HCT116 (cell line): ENCODE data around the gene ZNF534.

Experiments used
- CTCF ChIP-seq, 3 experiments: fragments of 200-600 bp in 1 of 3; sonication (generic) in 1 of 3; IDR thresholded peaks in 2 of 3; conservative IDR thresholded peaks in 1 of 3; 2 replicates each; pipeline ENCODE4 v1.5.1; 2012 to 2017; ENCODE audit warnings: low read depth in 2 of 3, low read length in 2 of 3, antibody characterized with exemption in 1 of 3, borderline replicate concordance in 1 of 3, control low read depth in 1 of 3, mild to moderate bottlenecking in 1 of 3, mixed read lengths in 1 of 3, mixed run types in 1 of 3, moderate library complexity in 1 of 3; ENCODE audit not compliant: insufficient read depth in 1 of 3
- ELF1 ChIP-seq: IDR thresholded peaks from 2 replicates; pipeline ENCODE4 v1.6.1; 2012; ENCODE audit warnings: low read depth, borderline replicate concordance
- EZH2 ChIP-seq: fragments of 200-600 bp; sonication (generic); IDR thresholded peaks from 2 replicates; pipeline ENCODE4 v1.6.1; 2017; ENCODE audit warnings: antibody characterized with exemption, mixed run types
- EZH2phosphoT487 ChIP-seq: fragments of 200-600 bp; IDR thresholded peaks from 2 replicates; pipeline ENCODE4 v1.6.1; 2018; ENCODE audit warnings: antibody characterized with exemption, borderline replicate concordance
- FOSL1 ChIP-seq: IDR thresholded peaks from 2 replicates; pipeline ENCODE4 v1.6.1; 2012; ENCODE audit warnings: low read depth
- JUND ChIP-seq: IDR thresholded peaks from 2 replicates; pipeline ENCODE4 v1.6.1; 2012
- MAX ChIP-seq: IDR thresholded peaks from 2 replicates; pipeline ENCODE4 v1.6.1; 2012
- POLR2A ChIP-seq: IDR thresholded peaks from 2 replicates; pipeline ENCODE4 v1.7.0; 2011; ENCODE audit warnings: borderline replicate concordance; ENCODE audit not compliant: insufficient read depth, insufficient read length; ENCODE audit errors: extremely low read depth
- POLR2AphosphoS5 ChIP-seq: IDR thresholded peaks from 2 replicates; pipeline ENCODE4 v1.6.1; 2011; ENCODE audit warnings: mild to moderate bottlenecking, low read depth, low read length, moderate library complexity
- RAD21 ChIP-seq: IDR thresholded peaks from 2 replicates; pipeline ENCODE4 v1.6.1; 2012; ENCODE audit warnings: low read depth, mild to moderate bottlenecking
- REST ChIP-seq: IDR thresholded peaks from 2 replicates; pipeline ENCODE4 v1.6.1; 2012; ENCODE audit warnings: low read depth
- TCF7L2 ChIP-seq: IDR thresholded peaks from 2 replicates; pipeline ENCODE4 v1.7.0; 2011; ENCODE audit warnings: borderline replicate concordance, inconsistent platforms; ENCODE audit not compliant: insufficient read depth, insufficient read length; ENCODE audit errors: extremely low read depth
- YY1 ChIP-seq: IDR thresholded peaks from 2 replicates; pipeline ENCODE4 v1.6.1; 2011; ENCODE audit warnings: low read length, low read depth, moderate library complexity, mild to moderate bottlenecking; ENCODE audit not compliant: insufficient replicate concordance; ENCODE audit errors: extremely low read depth
- TF ChIP-seq, protein P1 (sequence below): IDR thresholded peaks from 2 replicates; pipeline ENCODE4 v1.6.1; 2012

DNA sequence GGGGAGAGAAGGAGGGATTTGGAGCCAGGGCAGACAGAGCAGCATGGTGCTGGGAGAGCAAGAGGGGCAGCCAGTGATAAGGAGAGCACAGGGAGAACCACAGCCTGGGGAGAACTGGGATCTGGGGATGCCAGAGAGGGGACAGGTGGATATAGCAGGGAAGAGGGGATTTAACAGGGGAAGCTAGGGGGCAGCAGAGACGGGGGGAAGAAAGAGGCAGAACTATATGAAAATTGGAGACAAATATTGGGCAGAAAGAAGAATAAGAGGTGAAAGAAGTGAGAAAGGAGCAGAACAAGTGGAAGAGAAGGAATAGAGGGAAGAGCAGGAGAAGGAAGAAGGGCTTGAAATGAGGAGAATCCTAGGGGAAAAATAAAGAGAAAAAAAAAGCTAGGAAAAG, 37.8 kb upstream of the ZNF534 start:
- TF ChIP-seq CTCF (IDR thresholded peaks at IDR 0.05 in 2 of 3, conservative IDR thresholded peaks at IDR 0.05 in 1 of 3; ENCODE audit: borderline replicate concordance in 1 of 3, insufficient read depth in 1 of 3, low read depth in 2 of 3, low read length in 2 of 3) (no peak; a peak in 1 of 6 replicates), POLR2A (no peak), JUND (no peak), REST (no peak), YY1 (no peak), EZH2 (no peak), FOSL1 (no peak), RAD21 (peak; percentile 20; the same call in 1 of the 2 replicates), POLR2AphosphoS5 (no peak), ELF1 (no peak), EZH2phosphoT487 (no peak), TCF7L2 (no peak), MAX (no peak)
- TF ChIP-seq, protein P1, sequence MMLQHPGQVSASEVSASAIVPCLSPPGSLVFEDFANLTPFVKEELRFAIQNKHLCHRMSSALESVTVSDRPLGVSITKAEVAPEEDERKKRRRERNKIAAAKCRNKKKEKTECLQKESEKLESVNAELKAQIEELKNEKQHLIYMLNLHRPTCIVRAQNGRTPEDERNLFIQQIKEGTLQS: no peak
